ENCODE measurements around the gene BTN3A1. TPM values are rescaled to one million over a fixed set of nuclear protein-coding genes. Genes with fewer than 3 reads are reported as not detected.

The BTN3A1 gene
- total and polyA plus RNA-seq, 2 donors (not counting 1 experiment from before 2014, with no cell fraction given): 31.6 to 42.9 TPM

GRCh38 chr6:26441977-26442376, 39.9 kb downstream of the BTN3A1 start:
- H3K27ac ChIP-seq (ENCODE audit: insufficient read depth, low read length): no peak overlapping the region
- no peak overlapping the region for H3K4me2 ChIP-seq (ENCODE audit: extremely low read depth, insufficient read depth, low read length)
- H2AFZ ChIP-seq (ENCODE audit: low read length): no peak overlapping the region

DNA sequence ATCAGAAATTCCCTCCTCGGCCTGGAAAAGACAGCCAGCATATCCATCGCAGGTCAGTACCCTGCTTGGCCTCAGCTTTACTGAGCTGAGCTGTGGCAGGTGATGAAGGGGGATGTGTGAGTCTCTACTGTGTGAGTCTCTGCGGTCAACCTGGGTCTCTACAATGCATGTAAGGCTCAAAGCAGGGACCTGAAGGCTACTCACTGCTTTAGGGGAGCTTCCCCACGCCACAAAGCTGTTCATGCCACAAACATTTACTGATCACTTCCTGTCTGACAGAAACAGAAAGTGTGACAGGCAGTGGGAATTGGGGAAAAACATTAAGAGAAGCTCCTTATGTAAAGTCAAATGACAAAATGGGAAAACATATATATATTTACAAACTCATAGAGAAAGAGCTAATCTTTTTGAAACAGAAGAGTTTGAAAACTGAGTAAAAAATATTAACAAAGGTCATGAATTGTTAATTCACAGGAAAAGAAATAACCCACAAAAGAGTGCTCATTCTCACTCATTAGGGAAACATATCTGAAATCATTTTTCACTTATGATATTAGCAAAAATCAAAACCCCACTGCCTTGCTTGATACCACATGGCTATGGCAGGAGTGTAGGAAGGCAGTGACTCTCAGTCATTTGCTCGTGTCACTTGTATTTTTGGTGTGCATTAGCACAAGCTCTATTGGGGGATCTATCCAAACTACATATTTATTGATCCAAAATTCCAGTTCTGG, 44.0 kb downstream of the BTN3A1 start:
- no peaks in the 10 kb centered on the region for H3K9me3 ChIP-seq (ENCODE audit: control insufficient read depth, insufficient read depth, low read depth, low read length)
- no peak overlapping the region for H3K4me2 ChIP-seq (ENCODE audit: extremely low read depth, insufficient read depth, low read length)
- H3K79me2 ChIP-seq (ENCODE audit: control insufficient read depth, insufficient read depth, low read length): no peaks in the 10 kb centered on the region
- no peaks in the 10 kb centered on the region for H3K4me1 ChIP-seq (ENCODE audit: control insufficient read depth, extremely low read depth, insufficient read depth, low read length)
- no peaks in the 10 kb centered on the region for H4K20me1 ChIP-seq (ENCODE audit: control insufficient read depth, extremely low read depth, insufficient read depth, low read length)
- H3K9ac ChIP-seq (ENCODE audit: insufficient read depth, low read length): no peak overlapping the region
- DNase-seq (ENCODE audit: low read depth in 2 of 2): no peak
- H2AFZ ChIP-seq (ENCODE audit: low read length): no peak overlapping the region
- no peak overlapping the region for H3K27ac ChIP-seq (ENCODE audit: insufficient read depth, low read length)
- no peaks in the 10 kb centered on the region for H3K27me3 ChIP-seq (ENCODE audit: control insufficient read depth, insufficient read depth, low read length)
- H3K36me3 ChIP-seq (ENCODE audit: control insufficient read depth, insufficient read depth, low read length): peaks cover 1% of the 10 kb centered on the region
- no peak overlapping the region for H3K4me3 ChIP-seq (replicated peaks in 1 of 4; ENCODE audit: control extremely low read depth in 1 of 4, insufficient read depth in 1 of 4, low read depth in 3 of 4, low read length in 4 of 4)
- no peak for TF ChIP-seq EZH2 (IDR thresholded peaks at IDR 0.05; ENCODE audit: low read length, missing control alignments)

More at GRCh38 chr6:26441977-26442376, 39.9 kb downstream of the BTN3A1 start:
- DNase-seq (ENCODE audit: low read depth in 2 of 2): no peak
- H3K4me1 ChIP-seq (ENCODE audit: control insufficient read depth, extremely low read depth, insufficient read depth, low read length): no peaks in the 10 kb centered on the region
- peak overlapping the region in 3 of 4 experiments; percentile 75 to 83 (median 82) for H3K4me3 ChIP-seq (replicated peaks in 1 of 4; ENCODE audit: control extremely low read depth in 1 of 4, insufficient read depth in 1 of 4, low read depth in 3 of 4, low read length in 4 of 4)
- no peaks in the 10 kb centered on the region for H3K79me2 ChIP-seq (ENCODE audit: control insufficient read depth, insufficient read depth, low read length)
- no peak overlapping the region for H3K9ac ChIP-seq (ENCODE audit: insufficient read depth, low read length)
- no peaks in the 10 kb centered on the region for H4K20me1 ChIP-seq (ENCODE audit: control insufficient read depth, extremely low read depth, insufficient read depth, low read length)
- TF ChIP-seq EZH2 (IDR thresholded peaks at IDR 0.05; ENCODE audit: low read length, missing control alignments): no peak
- no peak for TF ChIP-seq CTCF (conservative IDR thresholded peaks at IDR 0.05 in 1 of 2, IDR thresholded peaks at IDR 0.05 in 1 of 2; ENCODE audit: low read depth in 1 of 2, low read length in 2 of 2)
- H3K9me3 ChIP-seq (ENCODE audit: control insufficient read depth, insufficient read depth, low read depth, low read length): no peaks in the 10 kb centered on the region
- H3K36me3 ChIP-seq (ENCODE audit: control insufficient read depth, insufficient read depth, low read length): peaks cover 1% of the 10 kb centered on the region
- H3K27me3 ChIP-seq (ENCODE audit: control insufficient read depth, insufficient read depth, low read length): no peaks in the 10 kb centered on the region

DNA sequence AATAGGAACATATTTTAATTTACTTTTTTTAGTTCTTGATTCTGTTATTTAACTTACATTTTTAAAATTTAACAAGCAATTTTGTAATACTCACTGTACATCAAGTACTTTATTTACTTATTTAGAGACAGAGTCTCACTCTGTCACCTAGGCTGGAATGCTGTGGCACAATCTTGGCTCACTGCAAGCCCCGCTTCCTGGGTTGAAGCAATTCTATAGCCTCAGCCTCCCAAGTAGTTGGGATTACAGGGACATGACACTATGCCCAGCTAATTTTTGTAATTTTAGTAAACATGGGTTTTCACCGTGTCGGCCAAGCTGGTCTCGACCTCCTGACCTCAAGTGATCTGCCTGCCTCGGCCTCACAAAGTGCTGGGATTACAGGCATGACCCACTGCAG, 45.2 kb downstream of the BTN3A1 start:
- Histone ChIP-seq H3K9me3 (ENCODE audit: control insufficient read depth, insufficient read depth, low read depth, low read length) (no peaks in the 10 kb centered on the region), H4K20me1 (ENCODE audit: control insufficient read depth, extremely low read depth, insufficient read depth, low read length) (no peaks in the 10 kb centered on the region), H3K9ac (ENCODE audit: insufficient read depth, low read length) (no peak overlapping the region), H3K27ac (ENCODE audit: insufficient read depth, low read length) (no peak overlapping the region), H3K36me3 (ENCODE audit: control insufficient read depth, insufficient read depth, low read length) (peaks cover 1% of the 10 kb centered on the region), H3K79me2 (ENCODE audit: control insufficient read depth, insufficient read depth, low read length) (no peaks in the 10 kb centered on the region), H3K4me2 (ENCODE audit: extremely low read depth, insufficient read depth, low read length) (no peak overlapping the region), H3K4me3 (replicated peaks in 1 of 4; ENCODE audit: control extremely low read depth in 1 of 4, insufficient read depth in 1 of 4, low read depth in 3 of 4, low read length in 4 of 4) (no peak overlapping the region), H2AFZ (ENCODE audit: low read length) (no peak overlapping the region), H3K4me1 (ENCODE audit: control insufficient read depth, extremely low read depth, insufficient read depth, low read length) (no peaks in the 10 kb centered on the region), H3K27me3 (ENCODE audit: control insufficient read depth, insufficient read depth, low read length) (no peaks in the 10 kb centered on the region)
- TF ChIP-seq EZH2 (IDR thresholded peaks at IDR 0.05; ENCODE audit: low read length, missing control alignments) (no peak), CTCF (conservative IDR thresholded peaks at IDR 0.05 in 1 of 2, IDR thresholded peaks at IDR 0.05 in 1 of 2; ENCODE audit: low read depth in 1 of 2, low read length in 2 of 2) (no peak)
- DNase-seq (ENCODE audit: low read depth in 2 of 2): no peak

All from fibroblast of lung (primary cell).